Calu3 (cell line): ENCODE results near the gene WASF2. TPM values are rescaled to one million over a fixed set of nuclear protein-coding genes. Genes with fewer than 3 reads are reported as not detected.
A peak's percentile ranks its signal among the peaks of the same experiment; 100 is the strongest.

Experiments
- BruUV-seq: library from RNA; stranded (reverse); fragments of 400-500 nt; replicated peaks from 2 replicates; lab custom pipeline; 2021; lab: Mats Ljungman, UMichigan
- CTCF ChIA-PET: fragments of 300-600 bp; sonication (Branson Sonifier 250); formaldehyde crosslinking; loops from one replicate; lab custom pipeline; 2022; ENCODE audit warnings: antibody characterized with exemption; lab: Charles Lee
- DNase-seq: peaks from one replicate; pipeline ENCODE4 v3.0.0; 2022
- H3K27ac Mint-ChIP-seq: one replicate; pipeline ENCODE4 v1.8.0; 2022; ENCODE audit warnings: mixed read lengths; ENCODE audit not compliant: unreplicated experiment
- H3K27me3 Mint-ChIP-seq: one replicate; pipeline ENCODE4 v1.8.0; 2022; ENCODE audit warnings: mixed read lengths; ENCODE audit not compliant: unreplicated experiment
- H3K36me3 Mint-ChIP-seq: one replicate; pipeline ENCODE4 v1.8.0; 2022; ENCODE audit warnings: mild to moderate bottlenecking, moderate library complexity, mixed read lengths; ENCODE audit not compliant: insufficient read depth, unreplicated experiment
- H3K4me1 Mint-ChIP-seq: one replicate; pipeline ENCODE4 v1.8.0; 2022; ENCODE audit warnings: mild to moderate bottlenecking, low read depth, mixed read lengths; ENCODE audit not compliant: unreplicated experiment
- H3K4me3 Mint-ChIP-seq: one replicate; pipeline ENCODE4 v1.8.0; 2022; ENCODE audit warnings: mild to moderate bottlenecking, low read depth, moderate library complexity, mixed read lengths; ENCODE audit not compliant: unreplicated experiment
- H3K9me3 Mint-ChIP-seq: one replicate; pipeline ENCODE4 v1.8.0; 2022; ENCODE audit warnings: low read depth, mixed read lengths; ENCODE audit not compliant: unreplicated experiment
- CTCF ChIP-seq: fragments of 200-600 bp; IDR thresholded peaks from one replicate; pipeline ENCODE4 v1.8.0; 2022; ENCODE audit warnings: antibody characterized with exemption; ENCODE audit not compliant: unreplicated experiment
- intact Hi-C: fragments of 100-400 bp; cut with micrococcal nuclease; formaldehyde crosslinking; loops from one replicate; pipeline ENCODE4 v1.10.0; 2022; ENCODE audit not compliant: unreplicated experiment
- total RNA-seq: library from RNA; stranded (reverse); gene quantifications from 2 replicates; pipeline ENCODE4 v1.2.3, GENCODE V29; 2022

The WASF2 gene
- total RNA-seq, 1 experiment from 2014 or later = 79.5 TPM

- peak; percentile 52 for DNase-seq
Observed at GRCh38 chr1:27383039-27383605, 106.8 kb downstream of the WASF2 start, which contains the start of gene CD164L2. TSS of gene CD164L2 (minus strand) at chr1:27383333. CDS start at chr1:27383239, 94 bp downstream.

GRCh38 chr1:27381969-27382762 is 107.8 kb downstream of the WASF2 start:
- CTCF ChIA-PET = interaction anchor here (0.8 kb wide), 1 partner anchor 141 kb away, joined by 3 read pairs; no protein-coding TSS in a partner anchor
- H3K36me3 Mint-ChIP-seq = no peaks in the 10 kb centered on the region
- H3K9me3 Mint-ChIP-seq = no peaks in the 10 kb centered on the region
- H3K27ac Mint-ChIP-seq = no peak overlapping the region
- TF ChIP-seq CTCF = no peak
- no peak overlapping the region for H3K4me3 Mint-ChIP-seq
- intact Hi-C loops = no loop called here
- no TSS peak for BruUV-seq
- H3K4me1 Mint-ChIP-seq = peaks cover 8% of the 10 kb centered on the region
- DNase-seq = no peak
- H3K27me3 Mint-ChIP-seq = peaks cover 38% of the 10 kb centered on the region

More at GRCh38 chr1:27383039-27383605, 106.8 kb downstream of the WASF2 start, which contains the start of gene CD164L2:
- Mint-ChIP-seq H3K27ac (no peak within 1 kb of the TSS), H3K36me3 (no peaks in the 10 kb centered on the region), H3K9me3 (no peaks in the 10 kb centered on the region), H3K4me1 (peaks cover 8% of the 10 kb centered on the region), H3K27me3 (peaks cover 42% of the 10 kb centered on the region), H3K4me3 (no peak within 1 kb of the TSS)
- intact Hi-C loops = no loop called here
- CTCF ChIA-PET = no interaction called here
- no peak for TF ChIP-seq CTCF
- BruUV-seq = no TSS peak

- Mint-ChIP-seq H3K9me3 (no peaks in the 10 kb centered on the region), H3K36me3 (no peaks in the 10 kb centered on the region), H3K27ac (no peak overlapping the region), H3K27me3 (peaks cover 27% of the 10 kb centered on the region), H3K4me3 (no peak overlapping the region), H3K4me1 (peaks cover 2% of the 10 kb centered on the region)
- TF ChIP-seq CTCF = no peak
- DNase-seq = no peak
- intact Hi-C loops = no loop called here
- CTCF ChIA-PET = interaction anchor here (0.8 kb wide), 1 partner anchor 142 kb away, joined by 3 read pairs; no protein-coding TSS in a partner anchor
- no TSS peak for BruUV-seq
Observed at GRCh38 chr1:27380766-27381733, 108.9 kb downstream of the WASF2 start.

GRCh38 chr1:27380224-27380623 is 109.7 kb downstream of the WASF2 start:
- Mint-ChIP-seq H3K27me3 (peaks cover 30% of the 10 kb centered on the region), H3K4me3 (no peak overlapping the region), H3K4me1 (no peaks in the 10 kb centered on the region), H3K36me3 (no peaks in the 10 kb centered on the region), H3K9me3 (no peaks in the 10 kb centered on the region), H3K27ac (no peak overlapping the region)
- TF ChIP-seq CTCF = no peak
- no TSS peak for BruUV-seq
- no peak for DNase-seq
- CTCF ChIA-PET = no interaction called here
- intact Hi-C loops = no loop called here
